Erythroblast (primary cell): ENCODE measurements around the gene PUS7L.

ENCODE experiments used
- GATA1 ChIP-seq: IDR thresholded peaks from 2 replicates; pipeline ENCODE4 v1.6.1; 2011; ENCODE audit warnings: low read depth, mild to moderate bottlenecking, control low read depth, low read length, moderate library complexity
- POLR2A ChIP-seq: IDR thresholded peaks from 2 replicates; pipeline ENCODE4 v1.6.1; 2011; ENCODE audit warnings: mild to moderate bottlenecking, low read length

DNA sequence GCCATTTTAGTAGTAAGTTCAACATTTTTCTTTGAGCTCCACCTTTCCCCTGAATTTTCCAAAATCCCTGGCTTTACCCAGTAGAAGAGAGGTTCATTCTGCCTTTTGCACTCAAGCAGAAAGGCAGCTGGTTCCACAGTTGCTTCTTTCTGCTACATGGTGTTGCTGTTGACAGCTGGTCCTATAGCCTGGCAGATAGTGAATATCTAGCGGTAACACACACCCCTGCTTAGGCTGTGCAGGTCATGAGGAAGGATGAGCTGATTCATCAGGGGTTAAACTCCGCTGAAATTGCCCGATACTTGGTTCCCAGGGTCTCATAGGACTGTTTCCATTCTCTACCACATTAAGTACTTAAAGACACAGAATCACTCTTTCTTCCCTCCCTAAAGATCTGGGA is 62.4 kb downstream of the PUS7L start:
- TF ChIP-seq POLR2A (no peak), GATA1 (no peak)
